Measurements from ENCODE around the gene ARHGEF7.

- TF ChIP-seq, protein P1, sequence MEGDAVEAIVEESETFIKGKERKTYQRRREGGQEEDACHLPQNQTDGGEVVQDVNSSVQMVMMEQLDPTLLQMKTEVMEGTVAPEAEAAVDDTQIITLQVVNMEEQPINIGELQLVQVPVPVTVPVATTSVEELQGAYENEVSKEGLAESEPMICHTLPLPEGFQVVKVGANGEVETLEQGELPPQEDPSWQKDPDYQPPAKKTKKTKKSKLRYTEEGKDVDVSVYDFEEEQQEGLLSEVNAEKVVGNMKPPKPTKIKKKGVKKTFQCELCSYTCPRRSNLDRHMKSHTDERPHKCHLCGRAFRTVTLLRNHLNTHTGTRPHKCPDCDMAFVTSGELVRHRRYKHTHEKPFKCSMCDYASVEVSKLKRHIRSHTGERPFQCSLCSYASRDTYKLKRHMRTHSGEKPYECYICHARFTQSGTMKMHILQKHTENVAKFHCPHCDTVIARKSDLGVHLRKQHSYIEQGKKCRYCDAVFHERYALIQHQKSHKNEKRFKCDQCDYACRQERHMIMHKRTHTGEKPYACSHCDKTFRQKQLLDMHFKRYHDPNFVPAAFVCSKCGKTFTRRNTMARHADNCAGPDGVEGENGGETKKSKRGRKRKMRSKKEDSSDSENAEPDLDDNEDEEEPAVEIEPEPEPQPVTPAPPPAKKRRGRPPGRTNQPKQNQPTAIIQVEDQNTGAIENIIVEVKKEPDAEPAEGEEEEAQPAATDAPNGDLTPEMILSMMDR (IDR thresholded peaks at IDR 0.05; ENCODE audit: low read depth, low read length) = no peak
- no peak for TF ChIP-seq EZH2phosphoT487 (IDR thresholded peaks at IDR 0.05; ENCODE audit: low read depth)
Observed at GRCh38 chr13:111118898-111119607, 3.9 kb downstream of the ARHGEF7 start.

All from OCI-LY3 (cell line).